OCI-LY3 (cell line): ENCODE measurements around the gene HOXB9.

ENCODE experiments used
- H2AFZ ChIP-seq: fragments of 200-600, 300-600 bp; shearing (Covaris generic); 2 replicates; pipeline ENCODE4 v1.6.0; 2014; ENCODE audit warnings: antibody characterized with exemption, low read depth, low read length
- H3K27ac ChIP-seq: fragments of 200-600, 300-600 bp; sonication (generic); 2 replicates; pipeline ENCODE4 v1.5.1; 2014; ENCODE audit warnings: mild to moderate bottlenecking, low read length, moderate library complexity, mixed read lengths
- H3K27me3 ChIP-seq: fragments of 200-600, 300-600 bp; sonication (generic); 2 replicates; pipeline ENCODE4 v1.6.1; 2014; ENCODE audit warnings: low read depth, low read length, mixed read lengths
- H3K36me3 ChIP-seq: fragments of 200-600, 300-600 bp; sonication (generic); replicated peaks from 2 replicates; pipeline ENCODE3; 2014; ENCODE audit warnings: low read depth, low read length, mixed read lengths
- H3K4me1 ChIP-seq: fragments of 300-600, 200-600 bp; sonication (generic); 2 replicates; pipeline ENCODE4 v1.6.1; 2014; ENCODE audit warnings: low read length, mixed read lengths
- H3K4me2 ChIP-seq: fragments of 200-600, 300-600 bp; sonication (generic); 2 replicates; pipeline ENCODE4 v1.6.1; 2014; ENCODE audit warnings: low read length, mixed read lengths
- H3K4me3 ChIP-seq: fragments of 300-600, 200-600 bp; sonication (generic); 2 replicates; pipeline ENCODE4 v1.5.1; 2014; ENCODE audit warnings: antibody characterized with exemption, mild to moderate bottlenecking, low read length, moderate library complexity
- H3K79me2 ChIP-seq: fragments of 300-600, 200-600 bp; shearing (Covaris generic); 2 replicates; pipeline ENCODE4 v1.6.1; 2014; ENCODE audit warnings: mild to moderate bottlenecking, low read length, mixed read lengths
- H3K9ac ChIP-seq: fragments of 300-600, 200-600 bp; shearing (Covaris generic); 2 replicates; pipeline ENCODE4 v1.6.0; 2014; ENCODE audit warnings: mild to moderate bottlenecking, low read length, moderate library complexity
- H3K9me3 ChIP-seq: fragments of 200-600, 300-600 bp; shearing (Covaris generic); 2 replicates; pipeline ENCODE4 v1.6.1; 2014; ENCODE audit warnings: low read length, mixed read lengths; ENCODE audit not compliant: insufficient read depth
- H4K20me1 ChIP-seq: fragments of 200-600, 300-600 bp; sonication (generic); 2 replicates; pipeline ENCODE4 v1.6.1; 2016; ENCODE audit warnings: low read length, mixed read lengths; ENCODE audit not compliant: insufficient read depth
- CTCF ChIP-seq: fragments of 200-600, 300-600 bp; sonication (generic); IDR thresholded peaks from 2 replicates; pipeline ENCODE4 v1.5.1; 2014; ENCODE audit warnings: antibody characterized with exemption, low read length, low read depth
- EZH2phosphoT487 ChIP-seq: fragments of 200-600 bp; shearing (Covaris generic); IDR thresholded peaks from 2 replicates; pipeline ENCODE4 v1.6.1; 2018; ENCODE audit warnings: antibody characterized with exemption, mixed run types, low read depth

HOXB9 gene

GRCh38 chr17:48576479-48577309 lies 49.5 kb downstream of the HOXB9 start:
- peak overlapping the region; percentile 90 for H3K4me3 ChIP-seq
- no peaks in the 10 kb centered on the region for H3K9me3 ChIP-seq
- peaks cover 4% of the 10 kb centered on the region; the same call in 1 of the 2 replicates for H4K20me1 ChIP-seq
- no peak overlapping the region for H2AFZ ChIP-seq
- H3K27me3 ChIP-seq: no peaks in the 10 kb centered on the region
- peaks cover 56% of the 10 kb centered on the region for H3K4me1 ChIP-seq
- H3K9ac ChIP-seq: peak overlapping the region; percentile 78
- peak overlapping the region; percentile 86 for H3K4me2 ChIP-seq
- H3K27ac ChIP-seq: peak overlapping the region; percentile 92
- H3K36me3 ChIP-seq: peaks cover 31% of the 10 kb centered on the region
- peaks cover 50% of the 10 kb centered on the region for H3K79me2 ChIP-seq
- no peak for TF ChIP-seq EZH2phosphoT487
- TF ChIP-seq CTCF: no peak

- Histone ChIP-seq H4K20me1 (peaks cover 4% of the 10 kb centered on the region; the same call in 1 of the 2 replicates), H2AFZ (no peak overlapping the region), H3K4me2 (peak overlapping the region; percentile 15; the same call in 1 of the 2 replicates), H3K27ac (no peak overlapping the region), H3K9ac (no peak overlapping the region), H3K4me3 (no peak overlapping the region), H3K9me3 (no peaks in the 10 kb centered on the region), H3K27me3 (no peaks in the 10 kb centered on the region), H3K36me3 (peaks cover 37% of the 10 kb centered on the region), H3K4me1 (peaks cover 49% of the 10 kb centered on the region), H3K79me2 (peaks cover 46% of the 10 kb centered on the region)
- no peak for TF ChIP-seq EZH2phosphoT487
These were observed 50.3 kb downstream of the HOXB9 start for GRCh38 chr17:48575673-48576478.

- Histone ChIP-seq H4K20me1 (peaks cover 4% of the 10 kb centered on the region; the same call in 1 of the 2 replicates), H3K27ac (no peak overlapping the region), H3K27me3 (no peaks in the 10 kb centered on the region), H2AFZ (no peak overlapping the region), H3K4me1 (peaks cover 42% of the 10 kb centered on the region), H3K79me2 (peaks cover 52% of the 10 kb centered on the region), H3K9ac (no peak overlapping the region), H3K36me3 (peaks cover 44% of the 10 kb centered on the region), H3K4me2 (no peak overlapping the region), H3K4me3 (no peak overlapping the region), H3K9me3 (no peaks in the 10 kb centered on the region)
- no peak for TF ChIP-seq CTCF
- no peak for TF ChIP-seq EZH2phosphoT487
These were observed 51.0 kb downstream of the HOXB9 start for GRCh38 chr17:48575066-48575582.

GRCh38 chr17:48574505-48575065 lies 51.6 kb downstream of the HOXB9 start:
- Histone ChIP-seq H3K4me2 (no peak overlapping the region), H3K36me3 (peaks cover 44% of the 10 kb centered on the region), H3K9me3 (no peaks in the 10 kb centered on the region), H3K9ac (no peak overlapping the region), H3K27me3 (no peaks in the 10 kb centered on the region), H2AFZ (no peak overlapping the region), H3K4me1 (peaks cover 39% of the 10 kb centered on the region), H3K27ac (no peak overlapping the region), H3K4me3 (no peak overlapping the region), H4K20me1 (peaks cover 4% of the 10 kb centered on the region; the same call in 1 of the 2 replicates), H3K79me2 (peaks cover 58% of the 10 kb centered on the region)
- TF ChIP-seq EZH2phosphoT487: no peak
- TF ChIP-seq CTCF: no peak
